Body of pancreas (tissue), 4 donors: Measurements from ENCODE around the gene CCSER1. TPM values are rescaled to one million over a fixed set of nuclear protein-coding genes. Genes with fewer than 3 reads are reported as not detected.

Source experiments
- ATAC-seq: fragments of 150-250 bp; one replicate; pipeline ENCODE4 v1.9.1; 2016
- DNase-seq, 4 donors: peaks; one replicate each; pipeline ENCODE4 v3.0.0-alpha.2; 2019
- H3K27ac ChIP-seq, 4 donors: fragments of 200-600 bp; sonication (generic); 1 replicate in 3 of 4; 2 replicates in 1 of 4; pipeline versions ENCODE4 v1.5.1 to v1.6.1; 2016 to 2019; ENCODE audit warnings: mild to moderate bottlenecking in 1 of 4, mixed read lengths in 1 of 4, moderate library complexity in 1 of 4
- H3K27me3 ChIP-seq, 2 donors: fragments of 200-600 bp; sonication (generic); one replicate each; pipeline ENCODE4 v1.6.0; 2016; ENCODE audit warnings: mild to moderate bottlenecking in 1 of 2
- H3K36me3 ChIP-seq, 2 donors: fragments of 200-600 bp; sonication (generic); replicated peaks in 1 of 2; 2 replicates each; pipeline ENCODE4 v1.5.1; 2016; ENCODE audit warnings: low read depth in 2 of 2; ENCODE audit not compliant: insufficient read depth in 1 of 2
- H3K4me1 ChIP-seq: fragments of 200-600 bp; sonication (generic); one replicate; pipeline ENCODE4 v1.6.0; 2016
- H3K4me3 ChIP-seq, 2 donors: fragments of 200-600 bp; sonication (generic); 1 replicate in 1 of 2; 2 replicates in 1 of 2; pipeline ENCODE4 v1.5.1; 2016 to 2019
- H3K9me3 ChIP-seq, 3 donors: fragments of 200-600 bp; sonication (generic); 1 replicate in 2 of 3; 2 replicates in 1 of 3; pipeline ENCODE4 v1.5.1; 2016
- CTCF ChIP-seq, 7 experiments: fragments of 450-650 bp in 4 of 7; fragments of 200-600 bp in 3 of 7; sonication (generic) in 3 of 7; IDR thresholded peaks; one replicate each; pipeline ENCODE4 v1.5.1; 2016 to 2019; ENCODE audit warnings: antibody characterized with exemption in 7 of 7
- POLR2A ChIP-seq, 3 donors: fragments of 450-650 bp; IDR thresholded peaks; one replicate each; pipeline ENCODE4 v1.6.1; 2016; ENCODE audit warnings: antibody characterized with exemption in 3 of 3, mild to moderate bottlenecking in 2 of 3
- WGBS, 2 donors: methylation state at CpG; one replicate each; pipeline ENCODE4 v1.1.5; 2017; 5-methylcytosine and 5-hydroxymethylcytosine counted together
- intact Hi-C: fragments of 100-400 bp; cut with DNase I; formaldehyde crosslinking; loops from one replicate; pipeline ENCODE4 v1.15.1; 2023
- total RNA-seq, 2 donors: library from RNA; depleted of rRNA; stranded (reverse); fragments of >200 nt; gene quantifications; one replicate each; pipeline ENCODE4 v1.1.0, GENCODE V29; 2016

CCSER1 gene
- total RNA-seq, 2 donors from 2014 or later = 13.2 to 14.5 TPM

- DNase-seq = no peak
- intact Hi-C loops = no loop called here
These were observed 38.7 kb downstream of the CCSER1 start for GRCh38 chr4:90165883-90166282.

GRCh38 chr4:90171491-90171890 lies 44.3 kb downstream of the CCSER1 start:
- no peaks in the 10 kb centered on the region for H3K36me3 ChIP-seq
- H3K27ac ChIP-seq = no peak overlapping the region
- no peak overlapping the region for H3K4me3 ChIP-seq
- TF ChIP-seq POLR2A (IDR thresholded peaks at IDR 0.05) (no peak), CTCF (IDR thresholded peaks at IDR 0.05) (no peak)
- 85 to 87% methylated on average over 2 of the region's 2 CpGs for WGBS, 2 donors
- no peak for DNase-seq
- H3K9me3 ChIP-seq = no peaks in the 10 kb centered on the region
- peaks cover 29% of the 10 kb centered on the region for H3K4me1 ChIP-seq
- no peak for ATAC-seq
- intact Hi-C loops = no loop called here
- H3K27me3 ChIP-seq = no peaks in the 10 kb centered on the region

More at GRCh38 chr4:90165883-90166282, 38.7 kb downstream of the CCSER1 start:
- Histone ChIP-seq H3K4me3 (no peak overlapping the region), H3K4me1 (peaks cover 9% of the 10 kb centered on the region), H3K27ac (no peak overlapping the region), H3K27me3 (no peaks in the 10 kb centered on the region), H3K9me3 (no peaks in the 10 kb centered on the region), H3K36me3 (no peaks in the 10 kb centered on the region)
- TF ChIP-seq POLR2A (IDR thresholded peaks at IDR 0.05) (no peak), CTCF (IDR thresholded peaks at IDR 0.05) (no peak)
- ATAC-seq = no peak
- WGBS, 2 donors = 86% methylated on average over 5 of the region's 5 CpGs

- Histone ChIP-seq H3K9me3 (no peaks in the 10 kb centered on the region), H3K27me3 (no peaks in the 10 kb centered on the region), H3K4me3 (no peak overlapping the region), H3K27ac (peak overlapping the region in 3 of 4 donors; percentile 47 to 58 (median 52)), H3K36me3 (no peaks in the 10 kb centered on the region), H3K4me1 (peaks cover 34% of the 10 kb centered on the region)
- intact Hi-C loops = no loop called here
- DNase-seq (peak; percentile 25 to 66 (median 38)), ATAC-seq (peak; percentile 100)
- TF ChIP-seq POLR2A (IDR thresholded peaks at IDR 0.05) (no peak), CTCF (IDR thresholded peaks at IDR 0.05) (no peak)
- 50 to 53% methylated on average over 3 of the region's 3 CpGs for WGBS, 2 donors
These were observed 47.4 kb downstream of the CCSER1 start for GRCh38 chr4:90174621-90175023.

- DNase-seq (no peak), ATAC-seq (no peak)
- H3K9me3 ChIP-seq = no peaks in the 10 kb centered on the region
- no peaks in the 10 kb centered on the region for H3K27me3 ChIP-seq
- intact Hi-C loops = no loop called here
- 93% methylated on average over 1 of the region's 1 CpG for WGBS, 2 donors
- no peak overlapping the region for H3K27ac ChIP-seq
- no peak overlapping the region for H3K4me3 ChIP-seq
- H3K4me1 ChIP-seq = peaks cover 10% of the 10 kb centered on the region
- no peak for TF ChIP-seq CTCF (IDR thresholded peaks at IDR 0.05)
- TF ChIP-seq POLR2A (IDR thresholded peaks at IDR 0.05) = no peak
- H3K36me3 ChIP-seq = no peaks in the 10 kb centered on the region
These were observed 54.5 kb downstream of the CCSER1 start for GRCh38 chr4:90181644-90182043.

- no peak for DNase-seq
- no peaks in the 10 kb centered on the region for H3K27me3 ChIP-seq
- TF ChIP-seq POLR2A (IDR thresholded peaks at IDR 0.05) (no peak), CTCF (IDR thresholded peaks at IDR 0.05) (no peak)
- 32 to 38% methylated on average over 3 of the region's 3 CpGs for WGBS, 2 donors
- no peak overlapping the region for H3K4me3 ChIP-seq
- intact Hi-C loops = no loop called here
- ATAC-seq = no peak
- H3K9me3 ChIP-seq = no peaks in the 10 kb centered on the region
- peaks cover 6% of the 10 kb centered on the region for H3K4me1 ChIP-seq
- no peaks in the 10 kb centered on the region for H3K36me3 ChIP-seq
- H3K27ac ChIP-seq = no peak overlapping the region
These were observed 56.1 kb downstream of the CCSER1 start for GRCh38 chr4:90183254-90183653.
